Peyer's patch (tissue), 4 donors: Measurements from ENCODE around the gene GLMP. TPM values are rescaled to one million over a fixed set of nuclear protein-coding genes. Genes with fewer than 3 reads are reported as not detected.

Experiments
- DNase-seq, 3 donors: peaks; one replicate each; pipeline ENCODE4 v3.0.0-alpha.2; 2017 to 2019
- H3K27ac ChIP-seq, 4 donors: fragments of 200-600 bp; sonication (generic); one replicate each; pipeline ENCODE4 v1.5.1; 2016 to 2019
- H3K27me3 ChIP-seq, 2 donors: fragments of 200-600 bp; sonication (generic); one replicate each; pipeline ENCODE4 v1.5.1; 2019
- H3K36me3 ChIP-seq, 3 donors: fragments of 200-600 bp; sonication (generic); one replicate each; pipeline ENCODE4 v1.5.1; 2016 to 2019
- H3K4me1 ChIP-seq, 4 donors: fragments of 200-600 bp; sonication (generic); one replicate each; pipeline ENCODE4 v1.5.1; 2016 to 2019
- H3K4me3 ChIP-seq, 4 donors: fragments of 200-600 bp; sonication (generic); 1 replicate in 3 of 4; 2 replicates in 1 of 4; pipeline ENCODE4 v1.5.1; 2016 to 2019; ENCODE audit warnings: mild to moderate bottlenecking in 1 of 4
- H3K9me3 ChIP-seq, 4 donors: fragments of 200-600 bp; sonication (generic); one replicate each; pipeline ENCODE4 v1.5.1; 2016 to 2019; ENCODE audit warnings: mild to moderate bottlenecking in 1 of 4
- POLR2A ChIP-seq, 2 donors: fragments of 450-650 bp; IDR thresholded peaks; one replicate each; pipeline ENCODE4 v1.5.1; 2017; ENCODE audit warnings: antibody characterized with exemption in 2 of 2, mild to moderate bottlenecking in 2 of 2, moderate library complexity in 2 of 2
- total RNA-seq, 4 donors: library from RNA; depleted of rRNA; stranded (reverse); fragments of >200 nt; gene quantifications; one replicate each; pipeline ENCODE4 v1.1.0, GENCODE V29; 2016
- TF ChIP-seq, protein P1 (sequence below), 6 experiments: fragments of 450-650 bp in 4 of 6; fragments of 200-600 bp in 2 of 6; sonication (generic) in 1 of 6; IDR thresholded peaks; one replicate each; pipeline ENCODE4 v1.5.1; 2017 to 2019; ENCODE audit warnings: antibody characterized with exemption in 6 of 6, mild to moderate bottlenecking in 3 of 6, moderate library complexity in 1 of 6

GLMP gene
- total RNA-seq, 4 donors from 2014 or later: 23.1 to 67.8 (median 61.3) TPM

DNA sequence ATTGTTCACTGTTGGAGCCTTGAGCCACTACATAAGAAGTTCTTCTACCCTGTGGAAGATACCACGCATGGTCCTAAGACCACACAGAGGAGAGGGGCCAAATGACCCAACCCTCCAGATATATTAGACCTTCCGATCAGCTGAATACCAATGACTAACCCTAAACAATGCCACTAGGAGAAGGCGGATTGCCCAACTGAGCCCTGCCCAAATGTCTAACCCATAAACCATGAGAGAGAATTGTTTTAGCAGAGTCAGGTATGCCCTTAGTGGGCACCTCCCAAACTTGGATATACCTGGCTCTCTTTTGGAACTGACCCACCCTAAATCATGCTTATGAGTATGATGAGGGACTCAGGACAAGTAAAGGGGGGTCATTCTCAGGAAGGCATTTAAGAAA lies 25.2 kb downstream of the GLMP start:
- no peak for DNase-seq
- TF ChIP-seq, protein P1, sequence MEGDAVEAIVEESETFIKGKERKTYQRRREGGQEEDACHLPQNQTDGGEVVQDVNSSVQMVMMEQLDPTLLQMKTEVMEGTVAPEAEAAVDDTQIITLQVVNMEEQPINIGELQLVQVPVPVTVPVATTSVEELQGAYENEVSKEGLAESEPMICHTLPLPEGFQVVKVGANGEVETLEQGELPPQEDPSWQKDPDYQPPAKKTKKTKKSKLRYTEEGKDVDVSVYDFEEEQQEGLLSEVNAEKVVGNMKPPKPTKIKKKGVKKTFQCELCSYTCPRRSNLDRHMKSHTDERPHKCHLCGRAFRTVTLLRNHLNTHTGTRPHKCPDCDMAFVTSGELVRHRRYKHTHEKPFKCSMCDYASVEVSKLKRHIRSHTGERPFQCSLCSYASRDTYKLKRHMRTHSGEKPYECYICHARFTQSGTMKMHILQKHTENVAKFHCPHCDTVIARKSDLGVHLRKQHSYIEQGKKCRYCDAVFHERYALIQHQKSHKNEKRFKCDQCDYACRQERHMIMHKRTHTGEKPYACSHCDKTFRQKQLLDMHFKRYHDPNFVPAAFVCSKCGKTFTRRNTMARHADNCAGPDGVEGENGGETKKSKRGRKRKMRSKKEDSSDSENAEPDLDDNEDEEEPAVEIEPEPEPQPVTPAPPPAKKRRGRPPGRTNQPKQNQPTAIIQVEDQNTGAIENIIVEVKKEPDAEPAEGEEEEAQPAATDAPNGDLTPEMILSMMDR (IDR thresholded peaks at IDR 0.05): no peak
- no peak for TF ChIP-seq POLR2A (IDR thresholded peaks at IDR 0.05)
- Histone ChIP-seq H3K36me3 (peaks cover 0 to 99% (median 5%) of the 10 kb centered on the region in 3 donors), H3K27ac (no peak overlapping the region), H3K4me3 (no peak overlapping the region), H3K9me3 (no peaks in the 10 kb centered on the region), H3K4me1 (no peaks in the 10 kb centered on the region), H3K27me3 (no peaks in the 10 kb centered on the region)

DNA sequence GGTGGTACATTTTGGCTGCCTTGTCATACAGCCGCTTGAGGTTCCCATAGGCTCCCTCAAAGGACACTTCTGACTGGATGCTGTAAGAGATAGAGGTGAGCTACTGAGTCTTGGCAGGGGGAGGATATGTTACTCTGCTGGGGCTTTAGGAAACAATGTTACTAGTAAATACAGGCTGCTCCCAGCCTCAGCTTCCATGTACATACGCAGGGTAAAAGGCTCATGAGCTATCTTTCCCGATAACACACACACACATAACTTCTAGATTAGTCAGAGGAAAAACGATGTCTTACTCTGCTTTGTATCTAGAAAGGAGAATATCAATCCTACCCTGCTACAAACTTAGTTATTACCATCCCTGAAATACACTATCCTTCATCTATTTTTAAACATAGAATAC lies 27.1 kb downstream of the GLMP start:
- no peak for TF ChIP-seq POLR2A (IDR thresholded peaks at IDR 0.05)
- TF ChIP-seq, protein P1 (IDR thresholded peaks at IDR 0.05): no peak
- DNase-seq: no peak
- Histone ChIP-seq H3K36me3 (peaks cover 0 to 97% (median 5%) of the 10 kb centered on the region in 3 donors), H3K27me3 (no peaks in the 10 kb centered on the region), H3K4me3 (no peak overlapping the region), H3K9me3 (no peaks in the 10 kb centered on the region), H3K27ac (no peak overlapping the region), H3K4me1 (no peaks in the 10 kb centered on the region)

DNA sequence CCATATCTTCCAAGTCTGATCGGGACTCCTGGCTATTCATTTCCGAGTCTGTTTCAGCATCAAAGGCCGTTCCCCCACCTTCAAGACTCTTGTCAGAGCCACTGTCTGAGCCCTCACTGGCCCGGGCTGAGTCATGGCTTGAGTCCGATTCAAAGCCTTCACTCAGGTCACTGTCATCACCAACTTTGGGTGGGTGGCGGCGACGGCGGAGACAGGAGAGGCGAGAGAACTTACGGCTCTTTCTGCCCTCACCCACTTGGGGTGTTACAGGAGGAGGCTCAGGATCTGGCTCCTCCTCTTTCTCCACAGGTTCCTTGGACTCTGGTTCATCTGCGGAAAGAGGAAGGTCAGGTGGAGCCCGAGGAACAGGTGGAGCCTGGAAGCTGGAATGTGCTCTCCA lies 29.4 kb downstream of the GLMP start:
- TF ChIP-seq, protein P1 (IDR thresholded peaks at IDR 0.05): no peak
- no peak for TF ChIP-seq POLR2A (IDR thresholded peaks at IDR 0.05)
- Histone ChIP-seq H3K4me1 (no peaks in the 10 kb centered on the region), H3K36me3 (peaks cover 0 to 98% (median 5%) of the 10 kb centered on the region in 3 donors), H3K27ac (no peak overlapping the region), H3K27me3 (no peaks in the 10 kb centered on the region), H3K4me3 (no peak overlapping the region), H3K9me3 (no peaks in the 10 kb centered on the region)
- DNase-seq: no peak

- no peak overlapping the region for H3K27ac ChIP-seq
- DNase-seq: no peak
- no peaks in the 10 kb centered on the region for H3K9me3 ChIP-seq
- no peaks in the 10 kb centered on the region for H3K27me3 ChIP-seq
- H3K4me1 ChIP-seq: no peaks in the 10 kb centered on the region
- H3K36me3 ChIP-seq: peaks cover 0 to 98% (median 5%) of the 10 kb centered on the region in 3 donors
- no peak overlapping the region for H3K4me3 ChIP-seq
- TF ChIP-seq, protein P1 (IDR thresholded peaks at IDR 0.05): no peak
- no peak for TF ChIP-seq POLR2A (IDR thresholded peaks at IDR 0.05)
Observed at GRCh38 chr1:156263288-156263655, 32.2 kb downstream of the GLMP start.

GRCh38 chr1:156262461-156263287 lies 32.8 kb downstream of the GLMP start:
- peaks cover 0 to 98% (median 0%) of the 10 kb centered on the region in 3 donors for H3K36me3 ChIP-seq

More at GRCh38 chr1:156262461-156263287, 32.8 kb downstream of the GLMP start:
- TF ChIP-seq POLR2A (IDR thresholded peaks at IDR 0.05): no peak
- TF ChIP-seq, protein P1 (IDR thresholded peaks at IDR 0.05): no peak
- H3K27ac ChIP-seq: no peak overlapping the region
- H3K4me1 ChIP-seq: no peaks in the 10 kb centered on the region
- H3K4me3 ChIP-seq: no peak overlapping the region
- DNase-seq: no peak
- H3K9me3 ChIP-seq: no peaks in the 10 kb centered on the region
- H3K27me3 ChIP-seq: no peaks in the 10 kb centered on the region
